ENCODE measurements around the gene ATP2A2.

DNA sequence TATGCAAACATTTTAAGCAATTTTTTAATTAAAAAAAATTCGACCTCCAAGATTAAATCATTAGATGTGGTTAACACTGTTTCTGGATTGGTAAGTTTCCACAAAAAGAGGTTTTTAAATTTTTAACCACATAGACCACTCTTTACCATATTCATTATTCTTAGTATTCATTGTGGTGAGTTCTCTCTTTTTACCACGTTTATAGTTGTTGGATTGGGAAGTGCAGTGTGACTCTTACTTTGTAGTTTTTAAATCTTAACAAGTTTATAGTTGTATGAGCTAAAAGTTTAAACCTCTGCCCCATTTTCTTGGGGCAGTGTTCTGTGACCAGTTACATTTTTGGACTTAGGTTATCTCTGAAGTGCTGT is 8.6 kb downstream of the ATP2A2 start:
- TF ChIP-seq POLR2A (IDR thresholded peaks at IDR 0.05) = no peak
- no peak for TF ChIP-seq CTCF (IDR thresholded peaks at IDR 0.05)
